Measurements from ENCODE around the gene AMER3.
"Not testable (repeated sequence)": the region's sequence is repeated elsewhere in the genome, so short reads cannot be mapped to it uniquely, and the experiment has no call there.

The AMER3 gene, protein sequence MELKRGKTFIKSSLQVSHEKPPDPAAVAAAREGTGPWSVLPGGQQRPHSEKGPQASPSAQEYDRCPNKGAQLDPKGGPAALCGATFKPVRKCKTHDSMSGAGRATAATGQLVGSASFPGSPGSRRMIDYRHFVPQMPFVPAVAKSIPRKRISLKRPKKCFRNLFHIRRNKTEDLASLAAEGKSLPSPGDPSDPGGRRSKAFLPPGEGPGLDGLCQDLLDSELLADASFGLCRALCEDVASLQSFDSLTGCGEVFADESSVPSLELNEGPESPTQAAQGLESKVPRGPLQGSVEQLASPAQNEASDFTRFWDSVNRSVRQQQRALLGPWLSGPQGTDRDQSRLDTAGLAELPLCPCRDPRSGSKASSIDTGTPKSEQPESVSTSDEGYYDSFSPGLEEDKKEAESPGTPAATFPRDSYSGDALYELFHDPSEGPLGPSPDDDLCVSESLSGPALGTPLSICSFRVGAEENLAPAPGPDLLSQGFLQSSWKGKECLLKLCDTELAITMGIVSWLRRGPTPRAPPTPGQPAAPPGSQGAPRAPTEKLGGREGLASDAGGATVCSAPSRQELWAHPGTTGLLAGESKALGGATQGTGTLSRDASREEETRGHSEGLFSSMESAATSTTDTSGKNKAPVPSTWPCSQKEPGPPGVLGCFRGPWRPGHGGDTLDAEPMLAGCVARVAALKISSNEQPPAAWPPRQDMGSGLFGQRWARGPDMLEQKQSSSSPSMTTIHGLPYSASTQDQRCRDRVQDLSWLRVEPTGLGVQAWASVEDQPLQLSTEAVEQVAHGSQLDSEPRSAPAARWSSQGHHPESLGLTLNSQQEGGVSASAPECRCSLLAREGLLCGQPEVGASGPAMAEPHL

GRCh38 chr2:130755256-130756052 lies at the start of gene AMER3:
Gene AMER3, plus strand, starts transcription at chr2:130755540. Its CDS starts 6,533 bp downstream, at chr2:130762073.
- Histone ChIP-seq H2AFZ (peak within 1 kb of the TSS; percentile 90), H3K4me2 (ENCODE audit: low read length) (peak within 1 kb of the TSS; percentile 75), H3K9ac (peak within 1 kb of the TSS; percentile 8), H3K27me3 (ENCODE audit: control insufficient read depth, insufficient read depth, low read length) (no peaks in the 10 kb centered on the region), H3K4me1 (peaks cover 7% of the 10 kb centered on the region), H3K79me2 (peaks cover 13% of the 10 kb centered on the region), H3K27ac (peak within 1 kb of the TSS; percentile 67), H3K4me3 (ENCODE audit: low read depth, low read length) (peak within 1 kb of the TSS; percentile 37), H3K9me3 (ENCODE audit: control insufficient read depth, low read length) (no peaks in the 10 kb centered on the region), H3K36me3 (ENCODE audit: control insufficient read depth, insufficient read depth, low read length) (no peaks in the 10 kb centered on the region)
- no peak for TF ChIP-seq CTCF (IDR thresholded peaks at IDR 0.05)

- H3K4me3 ChIP-seq (ENCODE audit: low read depth, low read length); H3K9ac ChIP-seq; H3K9me3 ChIP-seq (ENCODE audit: control insufficient read depth, low read length); H3K27me3 ChIP-seq (ENCODE audit: control insufficient read depth, insufficient read depth, low read length); H3K4me1 ChIP-seq; H2AFZ ChIP-seq; H3K4me2 ChIP-seq (ENCODE audit: low read length); H3K79me2 ChIP-seq; H3K27ac ChIP-seq; H3K36me3 ChIP-seq (ENCODE audit: control insufficient read depth, insufficient read depth, low read length): not testable (repeated sequence)
These were observed 40.5 kb upstream of the AMER3 start for GRCh38 chr2:130714795-130715194.

- no peak overlapping the region for H3K4me2 ChIP-seq (ENCODE audit: low read length)
- H3K27me3 ChIP-seq (ENCODE audit: control insufficient read depth, insufficient read depth, low read length): no peaks in the 10 kb centered on the region
- no peaks in the 10 kb centered on the region for H3K4me1 ChIP-seq
- H2AFZ ChIP-seq: no peak overlapping the region
- TF ChIP-seq CTCF (IDR thresholded peaks at IDR 0.05): no peak
- H3K4me3 ChIP-seq (ENCODE audit: low read depth, low read length): no peak overlapping the region
- no peak overlapping the region for H3K9ac ChIP-seq
- H3K79me2 ChIP-seq: no peaks in the 10 kb centered on the region
- no peak overlapping the region for H3K27ac ChIP-seq
- no peaks in the 10 kb centered on the region for H3K9me3 ChIP-seq (ENCODE audit: control insufficient read depth, low read length)
- H3K36me3 ChIP-seq (ENCODE audit: control insufficient read depth, insufficient read depth, low read length): no peaks in the 10 kb centered on the region
These were observed 35.3 kb upstream of the AMER3 start for GRCh38 chr2:130720036-130720435.

- Histone ChIP-seq H3K4me3 (ENCODE audit: low read depth, low read length) (no peak overlapping the region), H3K4me2 (ENCODE audit: low read length) (no peak overlapping the region)
These were observed 34.8 kb upstream of the AMER3 start for GRCh38 chr2:130720528-130720927.

More at GRCh38 chr2:130720528-130720927, 34.8 kb upstream of the AMER3 start:
- Histone ChIP-seq H3K9me3 (ENCODE audit: control insufficient read depth, low read length) (no peaks in the 10 kb centered on the region), H3K9ac (no peak overlapping the region), H3K27me3 (ENCODE audit: control insufficient read depth, insufficient read depth, low read length) (no peaks in the 10 kb centered on the region), H3K36me3 (ENCODE audit: control insufficient read depth, insufficient read depth, low read length) (no peaks in the 10 kb centered on the region), H2AFZ (no peak overlapping the region), H3K27ac (no peak overlapping the region), H3K4me1 (no peaks in the 10 kb centered on the region), H3K79me2 (no peaks in the 10 kb centered on the region)
- TF ChIP-seq CTCF (IDR thresholded peaks at IDR 0.05): no peak

Measured in parathyroid adenoma (tissue), 2 donors.